Mesenteric fat pad (tissue), 1 donor: ENCODE measurements around the gene ATP2C2. TPM values are rescaled to one million over a fixed set of nuclear protein-coding genes. Genes with fewer than 3 reads are reported as not detected.
A peak's percentile ranks its signal among the peaks of the same experiment; 100 is the strongest.

Source experiments
- DNase-seq: peaks from one replicate; pipeline ENCODE4 v3.0.0-alpha.2; 2020; ENCODE audit warnings: low spot score
- total RNA-seq: library from RNA; stranded (reverse); fragmentation: NEBNext Ultra II Directional; extraction: Animal tissue kit (Norgen Biotek cat#: 25700); gene quantifications from one replicate; pipeline ENCODE4 v1.2.1, GENCODE V29; 2021
- donor health status: DM: yes; HTN: yes; CAD: no.

The ATP2C2 gene
- total RNA-seq, 1 donor from 2014 or later: 0.67 TPM

GRCh38 chr16:84466692-84467091 is 98.4 kb downstream of the ATP2C2 start:
- DNase-seq: no peak

GRCh38 chr16:84467256-84467655 is 98.9 kb downstream of the ATP2C2 start:
- DNase-seq: peak; percentile 45

DNA sequence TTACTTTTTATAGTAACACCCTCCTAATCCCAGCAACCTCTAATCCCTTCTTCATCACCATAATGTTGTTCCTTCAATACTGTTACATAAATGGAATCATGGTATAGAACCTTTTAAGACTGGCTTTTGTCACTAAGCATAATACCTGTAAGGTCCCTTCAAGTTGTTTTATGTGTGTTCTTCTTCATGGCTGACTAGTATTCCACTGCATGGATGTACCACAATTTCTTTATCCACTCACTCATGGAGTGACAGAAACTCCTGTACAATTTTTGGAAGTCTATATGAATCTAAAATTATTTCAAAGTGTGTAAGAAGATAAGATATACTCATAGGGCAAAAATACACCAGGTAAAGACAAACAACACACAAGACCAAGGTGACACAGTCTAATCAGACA is 99.4 kb downstream of the ATP2C2 start:
- no peak for DNase-seq

GRCh38 chr16:84471316-84471715 is 103.0 kb downstream of the ATP2C2 start:
- peak; percentile 62 for DNase-seq

DNA sequence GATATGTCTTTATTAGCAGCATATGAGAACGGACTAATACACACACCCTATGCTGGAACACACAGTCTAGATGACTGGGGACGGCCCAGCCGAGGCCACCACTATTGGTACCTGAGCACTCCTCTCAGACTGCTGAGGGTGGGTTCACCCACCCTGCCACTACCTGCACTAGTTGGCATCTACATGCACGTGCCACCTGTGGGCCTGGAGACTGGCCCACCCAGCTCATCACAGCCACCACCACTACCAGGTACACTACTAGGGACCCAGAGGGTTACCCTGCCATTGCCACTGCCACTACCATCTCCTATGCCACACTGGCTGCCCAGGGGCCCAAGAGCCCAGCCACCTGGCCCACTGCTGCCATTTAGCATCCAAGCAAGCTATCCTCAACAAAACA is 103.6 kb downstream of the ATP2C2 start:
- DNase-seq: peak; percentile 57

- DNase-seq: peak; percentile 55
Measured at GRCh38 chr16:84475643-84476240, 107.4 kb downstream of the ATP2C2 start.

- peak; percentile 37 for DNase-seq
Measured at GRCh38 chr16:84476401-84476800, 108.1 kb downstream of the ATP2C2 start.

DNA sequence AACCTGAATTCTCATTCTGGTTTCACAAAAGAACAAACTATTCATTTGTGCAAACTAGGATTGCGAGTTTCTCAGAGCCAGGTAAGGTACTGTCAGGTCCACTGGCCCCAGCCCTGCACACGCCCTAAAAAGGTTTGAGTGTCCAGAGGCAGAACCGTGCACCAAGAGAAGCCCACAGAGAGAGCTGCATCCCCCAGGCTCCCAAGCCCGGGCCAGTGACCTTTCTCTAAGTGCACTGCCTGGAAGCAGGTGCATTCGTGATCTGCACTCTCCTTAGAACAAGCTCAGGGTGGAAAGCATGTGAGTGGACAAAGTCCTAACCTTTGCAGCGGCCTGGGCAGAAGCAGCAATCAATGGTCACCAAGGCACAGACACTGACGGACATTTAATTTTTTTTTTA is 109.3 kb downstream of the ATP2C2 start:
- peak; percentile 57 for DNase-seq

- DNase-seq: peak; percentile 80
Measured at GRCh38 chr16:84478172-84478947, 110.0 kb downstream of the ATP2C2 start.

GRCh38 chr16:84479716-84480450 is 111.5 kb downstream of the ATP2C2 start:
- peak; percentile 53 for DNase-seq

DNA sequence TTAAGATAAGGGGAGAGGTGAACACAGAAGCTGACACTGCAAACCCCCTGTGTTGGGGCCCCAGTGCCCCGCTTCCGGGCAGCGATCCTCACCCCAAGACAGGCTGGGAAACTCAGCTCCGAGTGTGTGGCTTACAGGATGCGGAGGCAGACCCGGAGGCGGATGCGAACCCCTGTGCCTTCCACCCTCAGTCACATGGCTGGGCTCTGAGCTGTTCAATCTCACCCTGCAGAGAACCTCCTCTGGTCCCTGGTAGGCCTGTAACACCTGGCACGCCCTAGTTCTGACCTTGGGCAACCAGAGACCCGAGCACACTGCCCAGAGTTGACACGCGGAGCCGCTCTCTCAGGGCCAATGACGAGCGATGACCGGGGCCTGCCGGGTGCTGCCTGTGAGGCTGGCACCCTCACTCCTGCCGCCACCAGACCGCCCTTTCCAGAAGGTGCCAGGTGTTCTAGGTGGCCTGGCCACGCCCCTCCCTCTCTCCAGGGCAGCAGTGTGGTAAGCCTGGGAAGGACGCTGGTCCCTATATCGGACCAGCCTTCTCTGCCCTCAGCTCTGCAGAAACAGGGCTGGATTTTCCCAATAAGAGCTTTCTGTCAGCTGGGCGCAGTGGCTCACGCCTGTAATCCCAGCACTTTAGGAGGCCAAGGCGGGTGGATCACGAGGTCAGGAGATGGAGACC is 112.9 kb downstream of the ATP2C2 start:
- peak; percentile 84 for DNase-seq

DNA sequence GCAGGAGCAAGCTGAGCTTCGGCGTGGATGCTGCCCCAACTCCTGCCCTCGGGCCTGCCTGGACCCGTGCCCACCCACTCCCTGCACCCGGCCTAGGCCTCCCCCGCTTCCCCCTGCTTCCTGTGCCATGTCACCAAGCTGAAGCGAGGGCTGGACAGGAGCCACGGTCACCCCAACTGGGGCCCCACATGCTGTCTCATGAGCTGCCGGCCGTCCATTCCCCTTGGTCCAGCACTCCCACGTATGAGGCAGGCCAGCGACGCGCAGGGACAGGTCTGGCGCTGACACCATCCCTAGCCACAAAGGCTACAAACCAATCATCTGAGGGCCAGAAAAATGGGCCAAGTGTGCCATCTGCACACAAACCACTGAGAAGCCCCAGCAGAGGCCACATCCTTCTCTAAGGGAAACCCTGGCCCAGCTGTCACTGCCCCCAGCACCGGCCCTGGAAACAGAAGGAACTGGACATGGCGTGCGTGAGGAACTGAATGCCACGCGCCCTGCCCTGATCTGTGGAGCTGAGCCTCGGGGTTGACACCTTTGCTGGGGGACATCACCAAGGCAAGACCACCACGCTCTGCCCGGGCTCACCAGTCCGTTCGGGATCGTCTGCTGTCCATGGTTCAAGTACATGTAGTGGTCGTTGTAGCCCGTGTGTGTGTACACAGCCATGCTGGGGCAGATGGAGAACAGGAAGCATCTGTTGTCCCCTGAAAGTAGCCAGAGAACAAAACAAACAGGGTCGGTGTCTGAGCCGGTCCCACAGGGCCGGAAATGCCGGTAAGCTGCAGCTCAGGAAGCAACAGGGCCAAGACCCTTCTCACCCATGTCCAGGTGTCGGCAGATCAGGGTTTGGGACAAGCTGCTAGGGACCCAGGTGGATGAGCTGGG is 113.9 kb downstream of the ATP2C2 start:
- peak; percentile 86 for DNase-seq

DNA sequence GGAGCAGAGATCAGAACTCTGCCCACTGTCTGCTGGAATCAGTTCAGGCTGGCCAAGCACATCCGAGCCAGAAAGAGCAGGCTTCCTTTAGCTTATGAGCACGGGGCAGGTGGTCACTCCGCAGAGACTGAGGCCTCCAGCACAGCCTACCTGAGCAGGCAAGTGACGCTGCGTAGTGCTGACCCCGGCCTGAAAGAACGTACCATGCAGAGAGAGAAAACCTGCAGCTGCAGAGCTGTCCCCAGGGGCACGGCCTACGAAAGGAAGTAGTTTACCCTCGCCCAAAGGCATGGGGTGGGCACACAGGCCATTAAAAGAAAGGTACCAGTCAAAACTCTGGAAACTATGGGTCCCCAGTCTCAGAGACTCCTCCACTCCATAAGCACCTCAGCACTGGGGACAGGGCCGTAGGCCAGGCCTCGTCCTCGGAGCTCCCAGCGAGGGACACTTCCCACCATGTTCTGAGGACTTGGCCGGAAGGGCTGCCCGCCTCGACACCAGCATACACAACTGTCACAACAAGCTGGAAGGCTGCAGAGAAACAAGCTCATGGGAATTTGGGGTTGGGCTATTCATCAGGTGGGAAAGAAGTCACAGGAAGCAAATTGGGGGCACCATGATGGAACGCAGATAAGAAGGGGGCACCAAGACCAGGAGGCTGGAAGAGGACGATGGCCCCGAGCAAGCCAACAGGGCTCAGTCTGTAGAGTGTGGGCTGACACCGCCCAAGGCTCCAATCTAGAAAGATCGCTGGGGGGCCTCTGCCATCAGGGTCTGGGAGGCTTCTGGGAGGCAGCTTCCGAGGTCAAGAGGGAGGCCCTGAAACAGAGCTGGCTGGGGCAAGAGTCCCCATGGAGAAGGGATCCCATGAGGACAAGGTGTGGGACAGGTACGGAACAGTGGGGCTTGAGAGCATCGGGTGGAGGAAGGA is 114.9 kb downstream of the ATP2C2 start:
- DNase-seq: peak; percentile 87

DNA sequence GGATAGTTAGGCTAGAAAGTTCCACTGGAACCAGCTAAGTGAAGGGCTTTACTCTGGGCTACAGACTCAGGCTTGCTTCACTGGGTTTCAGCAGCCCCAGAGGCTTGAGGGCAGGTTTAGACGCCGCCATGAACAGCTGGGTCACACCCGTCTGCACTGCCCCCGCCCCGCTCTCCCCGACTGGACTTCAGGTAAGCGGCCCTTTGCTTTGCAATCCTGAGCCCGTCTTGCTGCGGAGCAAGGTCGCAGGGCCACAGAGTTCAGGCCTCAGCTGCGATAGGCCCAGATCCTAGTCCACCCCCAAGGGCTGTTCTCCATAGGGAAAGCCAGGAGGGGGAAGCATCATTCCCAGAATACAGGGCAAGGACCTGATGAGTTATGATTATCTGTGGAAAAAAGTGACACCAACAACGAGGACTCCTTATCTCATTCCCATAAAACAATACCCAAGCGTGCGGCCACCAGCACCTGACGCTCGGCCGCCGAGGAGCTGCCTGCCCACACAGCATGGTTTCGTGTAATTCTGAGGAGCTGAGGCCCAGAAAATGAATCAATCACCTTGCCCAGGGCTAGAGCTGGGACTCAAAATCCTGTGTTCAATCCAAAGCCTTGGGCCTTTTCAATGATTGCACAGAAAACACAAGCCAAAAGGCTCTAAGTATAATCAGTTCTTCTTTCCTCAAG is 115.7 kb downstream of the ATP2C2 start:
- DNase-seq: peak; percentile 72

- DNase-seq: peak; percentile 55
Measured at GRCh38 chr16:84484579-84485254, 116.4 kb downstream of the ATP2C2 start.

- DNase-seq: peak; percentile 57
Measured at GRCh38 chr16:84485255-84486010, 117.1 kb downstream of the ATP2C2 start.

DNA sequence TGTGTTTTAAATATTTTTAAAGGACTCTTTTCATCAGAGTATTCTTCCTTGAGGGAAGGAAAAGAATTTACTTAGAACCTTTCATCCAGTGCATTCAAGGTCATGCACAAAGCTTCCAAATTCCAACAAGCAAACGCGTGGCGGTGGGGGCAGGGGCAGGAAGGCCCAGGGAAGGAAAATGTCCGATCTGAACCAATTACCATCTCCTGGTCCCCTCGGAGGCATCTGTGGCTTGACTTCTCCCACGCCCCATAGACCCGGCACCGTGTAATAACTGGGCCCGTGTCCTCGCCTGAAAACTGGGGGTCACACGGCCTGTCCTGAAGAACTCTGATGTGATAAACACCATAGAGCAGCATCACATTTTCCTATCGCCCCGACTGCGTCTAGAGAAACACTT is 117.8 kb downstream of the ATP2C2 start:
- DNase-seq: peak; percentile 57
